Sciatic nerve (tissue), 2 donors: ENCODE results near the gene DUSP1. TPM values are rescaled to one million over a fixed set of nuclear protein-coding genes. Genes with fewer than 3 reads are reported as not detected.

Experiments used
- ATAC-seq: fragments of 200-7000 bp; cut with Tn5 transposase; one replicate; pipeline ENCODE4 v1.9.1; 2020; ENCODE audit warnings: mild to moderate bottlenecking, moderate library complexity
- DNase-seq: peaks from one replicate; pipeline ENCODE4 v3.0.0-alpha.2; 2020; ENCODE audit warnings: low spot score
- intact Hi-C: fragments of 100-400 bp; cut with DNase I; formaldehyde crosslinking; loops from one replicate; pipeline ENCODE4 v1.14.2; 2022
- total RNA-seq: library from RNA; stranded (reverse); fragmentation: NEBNext Ultra II Directional; extraction: Animal tissue kit (Norgen Biotek cat#: 25700); gene quantifications from one replicate; pipeline ENCODE4 v1.2.1, GENCODE V29; 2021
- donor health status: DM: no; HTN: no; CAD: no.
- donor health status: DM: no; HTN: no; CAD: no.

The DUSP1 gene
- total RNA-seq, 1 donor from 2014 or later, result 296 TPM

DNA sequence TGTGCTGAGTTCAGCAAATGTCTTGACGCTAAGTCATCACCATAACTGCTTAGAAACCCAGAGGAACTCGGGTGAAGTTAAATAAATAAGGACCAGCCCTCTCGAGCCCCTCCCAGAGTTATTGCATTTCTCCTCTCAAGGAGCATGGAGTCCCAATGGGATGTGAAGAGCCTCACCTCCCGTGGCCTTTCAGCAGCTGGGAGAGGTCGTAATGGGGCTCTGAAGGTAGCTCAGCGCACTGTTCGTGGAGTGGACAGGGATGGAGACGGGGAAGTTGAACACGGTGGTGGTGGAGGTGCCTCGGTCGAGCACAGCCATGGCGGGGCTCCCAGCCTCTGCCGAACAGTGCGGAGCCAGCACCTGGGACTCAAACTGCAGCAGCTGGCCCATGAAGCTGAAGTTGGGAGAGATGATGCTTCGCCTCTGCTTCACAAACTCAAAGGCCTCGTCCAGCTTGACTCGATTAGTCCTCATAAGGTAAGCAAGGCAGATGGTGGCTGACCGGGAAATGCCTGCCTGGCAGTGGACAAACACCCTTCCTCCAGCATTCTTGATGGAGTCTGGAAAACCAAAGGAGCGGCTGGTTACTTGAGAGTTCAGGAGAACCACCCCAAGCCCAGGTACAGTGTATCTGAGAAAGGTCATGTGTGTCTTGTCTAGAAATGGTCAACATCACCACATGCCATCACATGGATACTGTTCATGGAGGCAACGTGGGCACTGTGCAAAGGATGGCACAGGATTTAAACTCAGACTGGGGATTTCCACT lies 2.2 kb downstream of the DUSP1 start:
- intact Hi-C loops, result loop anchor here (10.0 kb wide), 1 partner anchor 96 kb away; no protein-coding TSS in a partner anchor
- DNase-seq, result peak; percentile 49

DNA sequence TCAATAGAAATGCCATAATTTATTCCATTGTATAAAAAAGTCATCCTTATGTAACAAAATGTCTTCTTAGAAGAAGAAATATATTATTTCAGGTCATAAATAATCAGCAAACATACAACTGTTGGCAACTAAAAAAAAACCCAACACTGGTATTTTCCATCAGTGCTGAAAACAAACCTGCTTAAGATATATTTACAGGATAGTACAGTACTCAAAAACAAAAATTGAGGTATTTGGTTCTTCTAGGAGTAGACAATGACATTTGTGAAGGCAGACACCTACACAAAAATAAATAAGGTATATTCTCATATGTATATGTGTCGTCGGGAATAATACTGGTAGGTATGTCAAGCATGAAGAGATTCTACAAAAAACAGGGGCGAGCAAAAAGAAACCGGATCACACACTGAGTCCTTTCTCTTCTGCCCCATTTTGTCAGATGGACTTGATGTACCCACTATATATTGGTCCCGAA lies 2.9 kb downstream of the DUSP1 start:
- DNase-seq, result no peak
- no peak for ATAC-seq
- intact Hi-C loops, result loop anchor here (10.0 kb wide), 1 partner anchor 97 kb away; no protein-coding TSS in a partner anchor

More for the DNA sequence above, 2.2 kb downstream of the DUSP1 start:
- ATAC-seq, result no peak

DNA sequence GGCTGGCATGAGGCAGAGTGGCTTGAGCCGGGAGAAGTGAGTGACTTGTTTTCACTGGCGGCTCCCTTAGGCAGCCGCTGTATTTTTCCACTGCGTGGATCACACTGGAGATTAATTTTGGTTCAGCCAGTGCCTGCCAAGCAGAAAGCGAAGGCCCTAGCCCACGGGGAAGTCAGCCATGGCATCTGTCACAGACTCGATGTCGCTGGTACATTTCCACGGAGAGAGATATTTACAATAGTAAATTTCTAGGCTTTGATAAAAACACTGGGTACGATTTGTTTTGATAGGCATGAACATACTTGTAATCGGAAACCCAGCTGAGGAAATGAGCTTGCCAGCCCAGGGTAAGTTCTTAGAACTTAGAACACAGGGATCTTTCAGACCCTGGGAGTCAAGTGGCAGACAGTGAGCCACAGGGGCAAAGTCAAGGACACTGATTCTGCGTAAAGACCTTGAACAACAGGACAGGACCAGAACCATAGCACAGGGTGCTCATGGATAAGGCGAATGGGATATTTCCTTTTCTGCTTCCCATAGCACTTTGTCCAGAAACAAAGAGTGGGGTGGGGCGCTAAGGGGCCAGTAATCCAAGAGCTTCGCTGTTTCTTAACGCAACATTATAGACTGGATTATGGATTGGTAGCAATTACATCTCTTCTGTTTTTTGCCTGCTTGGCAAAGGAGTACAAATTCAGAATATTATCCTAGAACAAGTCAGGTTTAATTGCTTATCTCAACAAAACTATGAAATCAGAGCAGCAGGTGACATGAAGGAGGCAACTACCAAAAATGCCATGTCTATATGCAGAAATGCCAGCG lies 4.5 kb downstream of the DUSP1 start:
- DNase-seq, result peak; percentile 83
- peak; percentile 65 for ATAC-seq
- intact Hi-C loops, result loop anchor here (10.0 kb wide), 1 partner anchor 98 kb away; no protein-coding TSS in a partner anchor

DNA sequence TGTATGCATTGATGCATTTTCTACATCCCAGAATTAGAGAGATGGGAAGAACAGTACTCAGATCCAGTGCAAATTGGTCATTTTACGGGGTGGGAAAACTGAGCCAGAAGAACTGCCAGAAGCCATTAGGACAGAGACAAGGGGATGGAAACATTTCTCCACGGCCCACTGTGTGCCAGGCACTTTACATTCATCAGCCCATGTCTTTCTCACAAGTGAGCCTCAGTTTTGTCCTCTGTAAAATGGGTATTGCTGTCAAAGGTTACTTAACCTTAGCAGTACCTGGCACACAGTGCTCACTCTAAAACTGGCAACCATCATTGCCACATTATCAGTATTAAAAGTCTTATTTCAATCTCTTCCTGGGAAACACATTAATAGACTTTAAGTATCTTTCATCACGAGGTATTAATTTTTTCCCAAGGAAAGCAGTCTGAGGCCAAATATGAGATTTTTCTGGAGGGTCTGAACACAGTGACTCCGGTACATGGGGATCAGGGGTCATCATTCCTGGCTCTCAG lies 5.2 kb downstream of the DUSP1 start:
- ATAC-seq (peak; percentile 1), DNase-seq (peak; percentile 54)
- intact Hi-C loops, result loop anchor here (10.0 kb wide), 1 partner anchor 99 kb away; no protein-coding TSS in a partner anchor

DNA sequence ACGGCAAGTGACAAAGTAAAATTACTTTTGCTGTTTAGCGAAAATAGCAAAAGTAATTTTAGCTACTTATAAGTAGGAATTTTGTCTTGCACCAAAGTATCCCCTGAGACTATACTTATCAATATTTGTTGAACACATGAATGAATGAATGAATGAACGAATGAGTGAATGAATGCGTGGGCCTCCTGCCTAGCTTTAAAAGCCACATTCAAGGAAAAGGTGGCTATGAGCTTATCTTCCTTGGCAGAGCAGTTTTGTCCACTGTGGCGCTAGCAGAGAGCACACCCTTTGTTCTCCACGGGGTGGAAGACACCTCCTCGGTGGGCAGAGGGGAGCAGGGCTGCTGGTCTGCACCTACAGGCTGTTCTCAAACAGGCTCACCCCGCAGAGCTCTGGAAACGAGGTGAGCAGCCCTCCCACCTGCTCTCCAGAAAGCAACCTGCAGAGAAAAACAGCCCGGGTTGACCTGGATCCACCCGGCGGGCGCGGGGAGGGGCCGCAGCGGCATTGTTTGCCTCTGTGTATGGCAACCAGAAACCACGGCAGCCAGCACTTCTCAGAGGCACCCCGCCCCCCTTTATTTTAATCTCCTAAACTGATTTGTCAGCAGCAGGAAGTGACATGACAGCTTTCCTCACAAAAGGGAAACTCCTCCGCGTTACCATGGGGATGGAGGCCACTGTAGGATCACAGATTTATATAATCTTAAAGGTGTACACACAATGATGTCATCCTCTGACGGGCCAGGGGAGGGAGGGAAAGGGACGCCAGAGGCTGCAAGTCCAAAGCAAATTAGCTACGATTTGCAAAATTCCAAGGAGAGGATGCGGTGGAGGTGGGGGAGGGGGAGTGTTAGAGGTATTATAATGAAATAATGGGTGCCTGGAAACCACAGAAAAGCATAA lies 5.9 kb downstream of the DUSP1 start:
- DNase-seq (peak; percentile 94), ATAC-seq (peak; percentile 74)
- intact Hi-C loops, result loop anchor here (10.0 kb wide), 1 partner anchor 100 kb away; no protein-coding TSS in a partner anchor

DNA sequence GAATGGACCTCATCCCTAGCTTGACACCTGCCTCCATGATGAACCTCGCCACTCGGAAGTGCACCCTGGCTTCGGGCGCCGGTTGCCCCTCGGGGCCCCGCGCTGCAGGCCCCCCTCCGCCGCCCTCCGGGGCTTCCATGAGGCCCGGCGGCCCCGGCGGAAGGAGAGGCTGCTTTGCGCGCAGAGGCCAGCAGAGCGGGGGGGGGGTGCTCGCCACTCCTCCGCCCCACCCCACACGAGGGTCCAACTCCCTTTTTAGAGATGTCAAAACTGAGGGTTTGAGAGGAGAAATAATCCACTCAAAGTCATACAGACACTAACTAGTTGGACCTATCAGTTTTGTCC lies 7.9 kb downstream of the DUSP1 start:
- ATAC-seq (no peak), DNase-seq (peak; percentile 43)

DNA sequence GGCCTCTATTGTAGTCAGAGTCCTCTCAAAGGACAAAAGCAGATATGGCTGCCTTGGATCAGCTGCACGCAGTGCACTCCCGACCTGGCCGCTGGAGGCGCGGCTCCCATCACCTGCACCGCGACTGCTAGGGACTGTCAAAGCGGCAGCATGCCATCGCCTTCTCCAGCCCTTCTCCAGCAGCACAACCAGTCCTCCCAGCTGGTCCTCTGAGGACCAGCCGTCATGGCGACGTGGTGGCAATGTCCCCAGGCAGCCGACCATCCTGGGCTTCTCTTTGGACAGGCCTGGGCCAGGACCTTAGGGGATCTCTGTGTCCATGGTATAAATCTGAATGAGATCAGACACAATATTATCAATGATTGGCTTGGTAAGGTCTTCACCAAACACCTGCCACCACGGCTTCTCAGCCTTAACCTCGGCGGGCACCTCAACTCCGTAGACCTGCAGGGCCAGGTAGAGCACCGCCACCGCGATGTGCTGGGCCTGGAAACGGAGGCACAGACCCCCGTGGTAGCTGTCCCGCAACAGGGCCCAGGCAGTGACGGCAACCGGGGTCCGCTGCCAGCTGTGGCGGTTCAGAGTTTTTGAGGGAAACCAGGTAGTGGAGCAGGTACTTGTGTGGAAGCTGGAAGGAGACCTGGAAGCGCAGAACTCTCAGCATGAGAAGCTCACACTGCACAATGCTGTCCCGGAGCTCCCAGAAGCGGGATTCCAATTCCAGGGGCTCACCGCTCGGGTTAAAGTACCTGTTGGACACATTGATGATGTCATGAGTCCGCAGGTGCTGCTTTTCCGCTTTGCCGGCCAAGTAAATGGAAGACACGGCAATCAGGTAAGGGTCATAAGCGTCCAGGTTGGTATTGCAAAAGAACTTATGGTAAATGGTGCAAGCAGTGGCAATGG lies 8.5 kb downstream of the DUSP1 start:
- DNase-seq (peak; percentile 63), ATAC-seq (no peak)
- intact Hi-C loops, result loop anchor here (10.0 kb wide), 1 partner anchor 102 kb away; no protein-coding TSS in a partner anchor

More for the DNA sequence above, 7.9 kb downstream of the DUSP1 start:
- intact Hi-C loops, result loop anchor here (10.0 kb wide), 1 partner anchor 102 kb away; no protein-coding TSS in a partner anchor

DNA sequence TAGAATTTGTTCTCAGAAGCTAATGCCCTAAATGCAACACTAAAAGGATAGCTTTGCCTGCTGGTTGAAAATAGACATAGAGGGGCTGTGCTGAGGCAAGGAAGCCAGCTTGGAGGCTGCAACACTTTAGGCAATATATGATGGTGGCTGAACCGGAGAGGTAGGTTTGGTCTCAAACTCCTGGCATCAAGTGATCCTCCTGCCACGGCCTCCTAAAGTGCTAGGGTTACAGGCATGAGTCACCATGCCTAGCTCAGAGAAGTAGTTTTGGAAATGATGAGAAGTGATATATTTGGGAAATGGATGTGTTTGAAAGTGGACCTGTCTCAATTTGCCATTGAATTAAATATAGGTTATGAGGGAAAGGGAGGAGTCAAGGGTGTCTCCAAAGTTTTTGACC lies 10.0 kb downstream of the DUSP1 start:
- intact Hi-C loops, result loop anchor here (10.0 kb wide), 1 partner anchor 104 kb away; no protein-coding TSS in a partner anchor
- DNase-seq, result peak; percentile 10
- ATAC-seq, result no peak

DNA sequence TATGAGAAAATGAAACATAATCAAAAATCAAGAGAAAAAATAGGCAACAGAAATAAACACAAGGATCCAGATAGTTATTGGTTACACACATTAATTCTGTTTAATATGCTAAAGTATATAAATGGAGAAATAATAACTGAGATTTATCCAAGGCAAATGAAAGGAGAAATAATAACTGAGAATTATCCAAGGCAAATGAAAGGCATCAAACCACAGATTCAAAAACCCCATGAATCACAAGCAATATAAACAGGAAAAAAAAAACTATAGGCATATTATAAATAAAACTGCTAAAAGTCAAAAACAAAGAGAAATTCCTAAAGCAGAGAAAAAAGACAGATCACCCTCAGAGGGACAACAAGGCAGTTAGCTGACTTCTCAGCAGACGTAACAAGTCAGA lies 10.9 kb downstream of the DUSP1 start:
- ATAC-seq (no peak), DNase-seq (no peak)
- intact Hi-C loops, result loop anchor here (10.0 kb wide), 1 partner anchor 105 kb away; no protein-coding TSS in a partner anchor

DNA sequence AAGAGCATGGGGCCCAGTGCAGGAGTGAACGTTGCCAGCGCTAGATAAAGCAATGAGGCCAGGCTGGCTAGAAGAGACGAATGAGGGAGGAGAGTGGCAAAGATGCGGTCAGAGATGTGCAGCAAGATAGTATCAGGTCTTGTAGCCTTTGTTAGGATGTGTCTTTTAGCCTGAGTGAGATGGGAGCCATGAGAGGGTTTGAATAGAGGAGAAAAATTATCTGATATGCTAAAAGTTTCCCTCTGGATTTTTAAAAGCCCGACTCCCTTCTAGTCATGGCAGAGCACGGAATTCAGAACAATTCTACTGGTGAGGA lies 12.2 kb downstream of the DUSP1 start:
- ATAC-seq, result peak; percentile 23
- intact Hi-C loops, result no loop called here
- no peak for DNase-seq

DNA sequence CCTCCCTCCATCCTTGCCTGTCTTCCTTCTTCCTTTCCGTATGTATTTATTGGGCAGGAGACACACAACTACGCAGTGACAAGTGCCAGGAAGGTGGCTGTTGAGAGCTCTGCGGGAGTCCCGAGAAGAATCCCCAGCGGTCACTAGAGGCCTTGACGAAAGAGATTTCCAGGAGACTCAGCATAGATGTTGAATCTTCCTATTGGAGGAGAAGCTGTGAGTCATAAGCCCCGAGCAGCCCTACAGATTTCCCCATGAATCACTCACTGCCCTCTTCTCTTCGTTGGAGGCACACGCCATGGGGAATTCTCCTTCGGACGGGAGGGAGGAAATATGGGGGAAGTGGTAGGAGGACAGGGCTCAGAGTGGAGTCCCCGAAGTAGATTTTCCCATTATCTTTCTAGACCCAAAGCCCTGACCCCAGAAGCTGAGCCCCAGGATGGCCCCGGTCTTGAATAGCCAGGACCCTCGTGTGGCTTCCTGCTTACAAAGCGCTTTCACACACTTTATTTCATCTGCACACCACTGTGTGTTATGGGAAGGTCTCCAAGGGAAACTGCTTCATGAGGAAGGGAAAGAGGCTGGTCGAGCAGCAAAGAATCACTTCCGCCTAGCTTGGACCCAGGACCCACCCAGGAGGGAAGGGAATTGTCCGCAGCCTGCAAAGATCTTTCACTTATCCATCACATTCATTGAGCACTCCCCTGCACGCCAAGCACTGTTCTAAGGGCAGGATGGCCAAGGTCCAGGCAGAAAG lies 12.7 kb downstream of the DUSP1 start:
- peak; percentile 58 for DNase-seq
- intact Hi-C loops, result no loop called here
- peak; percentile 48 for ATAC-seq

DNA sequence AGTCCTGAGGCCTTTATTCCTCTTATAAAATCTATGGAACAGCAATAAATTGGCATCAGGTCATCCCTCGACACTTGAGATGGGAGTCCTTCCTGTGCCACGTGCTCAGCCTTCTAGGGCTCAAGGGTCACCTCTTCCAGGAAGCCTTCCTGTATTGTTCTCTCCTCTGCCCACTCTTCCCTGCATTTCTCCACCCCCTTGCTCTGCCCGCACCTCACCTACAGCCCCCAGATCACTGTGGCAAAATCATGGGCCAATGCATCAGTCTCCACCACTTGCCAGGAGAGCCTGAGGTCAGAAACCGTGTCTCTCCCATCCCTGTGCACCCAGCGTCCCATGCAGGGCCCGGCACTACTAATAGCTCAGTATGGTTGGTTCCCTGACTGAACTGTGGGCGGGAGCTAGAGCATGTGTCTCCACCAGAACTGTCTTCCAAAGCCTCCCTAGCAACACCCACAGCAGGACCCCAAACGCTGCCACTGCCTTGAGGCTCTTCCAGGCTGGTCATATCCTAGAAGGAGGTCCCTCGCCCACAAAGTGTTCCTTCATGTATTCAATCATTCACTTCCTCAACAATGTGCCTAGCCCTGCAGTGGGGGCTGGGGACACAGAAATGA lies 13.5 kb downstream of the DUSP1 start:
- ATAC-seq (peak; percentile 9), DNase-seq (peak; percentile 35)
- intact Hi-C loops, result no loop called here

DNA sequence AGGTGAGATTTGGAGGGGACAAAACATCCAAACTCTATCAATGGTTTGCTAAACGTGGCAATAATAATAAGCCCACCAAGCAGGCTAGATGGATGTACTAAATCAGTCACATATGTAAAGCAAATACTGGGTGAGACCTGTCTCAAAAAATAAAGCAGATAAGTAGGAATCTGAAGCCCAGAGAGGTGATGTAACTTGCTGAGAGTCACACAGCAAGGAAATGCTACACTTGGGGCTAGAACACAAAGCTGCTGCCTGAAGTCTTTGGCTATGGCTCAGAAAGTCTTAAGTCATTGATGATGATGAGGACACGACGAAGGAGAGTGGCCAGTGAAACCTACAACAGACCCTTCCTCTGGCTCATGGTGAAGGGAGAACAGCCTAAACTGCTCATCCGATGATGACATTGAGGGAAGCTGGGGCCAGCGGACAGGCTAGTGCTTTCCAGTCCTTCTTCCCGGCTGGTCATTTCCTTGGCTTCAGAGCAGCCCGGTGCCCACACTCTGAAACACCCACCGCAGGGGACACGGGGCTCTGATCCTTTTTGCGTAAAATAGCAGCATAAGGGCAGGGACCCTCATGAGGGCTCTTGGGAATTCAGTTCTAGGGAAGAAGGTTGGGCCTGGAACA lies 14.1 kb downstream of the DUSP1 start:
- intact Hi-C loops, result no loop called here
- peak; percentile 56 for DNase-seq
- no peak for ATAC-seq

DNA sequence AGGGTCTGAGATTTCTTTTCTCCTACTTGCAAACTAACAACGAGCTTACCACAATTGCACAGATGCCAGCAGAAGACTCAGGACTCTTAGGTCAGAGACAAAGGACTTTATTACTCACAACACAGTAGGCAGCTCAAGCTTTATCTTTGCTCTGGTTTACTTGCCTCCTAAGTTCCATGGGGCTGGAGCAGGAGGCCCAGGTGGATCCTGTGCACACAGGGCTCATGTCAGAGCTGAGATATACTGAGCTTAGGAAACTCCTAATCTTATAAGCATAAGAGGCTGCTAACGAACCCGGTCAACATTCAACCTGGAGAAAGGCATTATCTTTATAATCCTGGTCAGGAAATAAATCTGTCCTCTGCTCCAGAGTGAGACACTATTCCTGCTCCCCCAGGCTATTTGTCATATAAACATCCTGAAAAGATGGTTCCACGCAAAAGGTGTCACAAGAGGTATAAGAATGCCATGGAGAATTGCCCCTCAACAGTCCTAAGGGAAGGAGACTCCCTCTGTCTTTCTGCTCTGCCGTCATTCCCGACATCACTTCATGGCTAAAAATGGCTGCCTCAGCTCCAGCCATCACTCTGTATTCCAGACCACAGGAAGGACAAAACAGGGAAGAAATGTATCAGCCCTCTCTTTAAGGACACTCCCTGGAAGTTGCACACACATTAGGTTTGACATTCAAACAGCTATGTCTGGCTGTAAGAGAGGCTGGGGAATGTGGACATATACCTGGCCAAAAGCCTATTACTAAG lies 16.2 kb downstream of the DUSP1 start:
- peak; percentile 9 for DNase-seq
- intact Hi-C loops, result no loop called here
- no peak for ATAC-seq

DNA sequence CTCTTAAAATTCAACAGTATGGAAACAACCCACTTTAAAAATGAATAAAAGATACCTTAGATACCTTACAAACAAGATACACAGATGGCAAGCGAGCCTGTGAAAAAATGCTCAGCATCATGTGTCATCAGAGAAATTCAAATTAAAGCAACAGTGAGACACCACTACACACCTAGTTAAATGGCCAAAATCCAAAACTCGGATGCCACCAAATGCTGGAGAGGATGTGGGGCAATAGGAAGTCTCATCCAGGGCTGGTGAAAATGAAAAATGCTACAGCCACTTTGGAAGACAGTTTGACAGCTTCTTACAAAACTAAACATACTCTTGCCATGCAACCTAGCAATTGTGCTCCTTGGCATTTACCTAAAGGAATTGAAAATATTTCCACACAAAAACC lies 17.9 kb downstream of the DUSP1 start:
- intact Hi-C loops, result no loop called here
- DNase-seq (no peak), ATAC-seq (no peak)
